Left ventricle myocardium inferior (tissue), 1 donor: ENCODE measurements around the gene SLC25A4. TPM values are rescaled to one million over a fixed set of nuclear protein-coding genes. Genes with fewer than 3 reads are reported as not detected.
"Not testable (repeated sequence)": the region's sequence is repeated elsewhere in the genome, so short reads cannot be mapped to it uniquely, and the experiment has no call there.

Experiments
- DNase-seq: peaks from one replicate; pipeline ENCODE4 v3.0.0-alpha.2; 2020
- H3K27ac ChIP-seq: fragments of 200-600 bp; replicated peaks from 2 replicates; pipeline ENCODE4 v1.8.0; 2021
- H3K27me3 ChIP-seq: fragments of 200-600 bp; 2 replicates; pipeline ENCODE4 v1.8.0; 2021; ENCODE audit warnings: low read depth
- H3K36me3 ChIP-seq: fragments of 200-600 bp; 2 replicates; pipeline ENCODE4 v1.8.0; 2021
- H3K4me1 ChIP-seq: fragments of 200-600 bp; 2 replicates; pipeline ENCODE4 v1.8.0; 2021
- H3K4me3 ChIP-seq: fragments of 200-600 bp; 2 replicates; pipeline ENCODE4 v1.8.0; 2021; ENCODE audit warnings: mild to moderate bottlenecking, moderate library complexity
- H3K9me3 ChIP-seq: fragments of 200-600 bp; replicated peaks from 2 replicates; pipeline ENCODE4 v1.8.0; 2021
- CTCF ChIP-seq: fragments of 200-600 bp; IDR thresholded peaks from 2 replicates; pipeline ENCODE4 v1.8.0; 2021; ENCODE audit warnings: antibody characterized with exemption, mild to moderate bottlenecking, borderline replicate concordance
- intact Hi-C: fragments of 100-400 bp; cut with micrococcal nuclease; formaldehyde crosslinking; loops from one replicate; pipeline ENCODE4 v1.11.0; 2022
- total RNA-seq: library from RNA; stranded (reverse); fragmentation: NEBNext Ultra II Directional; extraction: Animal tissue kit (Norgen Biotek cat#: 25700); gene quantifications from one replicate; pipeline ENCODE4 v1.2.1, GENCODE V29; 2021
- donor health status: DM: no; HTN: yes; CAD: no; lungs with severe emphysema.

Gene SLC25A4
- total RNA-seq, 1 donor from 2014 or later: 2,250 TPM

- intact Hi-C loops: no loop called here
- DNase-seq: no peak
- Histone ChIP-seq H3K9me3 (no peaks in the 10 kb centered on the region), H3K4me1 (peaks cover 7% of the 10 kb centered on the region), H3K36me3 (peaks cover 8% of the 10 kb centered on the region), H3K27me3 (no peaks in the 10 kb centered on the region), H3K27ac (no peak overlapping the region), H3K4me3 (no peak overlapping the region)
- TF ChIP-seq CTCF: no peak
Observed at GRCh38 chr4:185194924-185195888, 52.1 kb downstream of the SLC25A4 start.

GRCh38 chr4:185196437-185196836, 53.4 kb downstream of the SLC25A4 start:
- Histone ChIP-seq H3K4me1 (peaks cover 7% of the 10 kb centered on the region), H3K4me3 (no peak overlapping the region), H3K27ac (no peak overlapping the region), H3K9me3 (no peaks in the 10 kb centered on the region), H3K36me3 (no peaks in the 10 kb centered on the region), H3K27me3 (no peaks in the 10 kb centered on the region)
- no peak for DNase-seq
- no peak for TF ChIP-seq CTCF
- intact Hi-C loops: no loop called here

GRCh38 chr4:185198189-185198588, 55.1 kb downstream of the SLC25A4 start:
- peaks cover 14% of the 10 kb centered on the region for H3K4me1 ChIP-seq
- H3K9me3 ChIP-seq, H3K27ac ChIP-seq, intact Hi-C loops, H3K4me3 ChIP-seq, DNase-seq, H3K36me3 ChIP-seq, H3K27me3 ChIP-seq: not testable (repeated sequence)

Other genes starting within 250 kb of the SLC25A4 start
- not detected for gene HELT, start 124.8 kb upstream of the SLC25A4 start, total RNA-seq
- 11.7 TPM for gene CFAP97, start 60.7 kb downstream of the SLC25A4 start, total RNA-seq
- gene SNX25, start 66.3 kb downstream of the SLC25A4 start, total RNA-seq: 10.8 TPM